ENCODE results near the gene HAVCR1.
"Not testable (repeated sequence)": the region's sequence is repeated elsewhere in the genome, so short reads cannot be mapped to it uniquely, and the experiment has no call there.

The HAVCR1 gene

GRCh38 chr5:157049605-157050004, 9.3 kb downstream of the HAVCR1 start:
- no peak for DNase-seq

- DNase-seq: no peak
Observed at GRCh38 chr5:157047898-157048297, 11.0 kb downstream of the HAVCR1 start.

GRCh38 chr5:157047016-157047415, 11.9 kb downstream of the HAVCR1 start:
- not testable (repeated sequence) for DNase-seq

GRCh38 chr5:157046041-157046440, 12.9 kb downstream of the HAVCR1 start:
- DNase-seq: no peak

DNA sequence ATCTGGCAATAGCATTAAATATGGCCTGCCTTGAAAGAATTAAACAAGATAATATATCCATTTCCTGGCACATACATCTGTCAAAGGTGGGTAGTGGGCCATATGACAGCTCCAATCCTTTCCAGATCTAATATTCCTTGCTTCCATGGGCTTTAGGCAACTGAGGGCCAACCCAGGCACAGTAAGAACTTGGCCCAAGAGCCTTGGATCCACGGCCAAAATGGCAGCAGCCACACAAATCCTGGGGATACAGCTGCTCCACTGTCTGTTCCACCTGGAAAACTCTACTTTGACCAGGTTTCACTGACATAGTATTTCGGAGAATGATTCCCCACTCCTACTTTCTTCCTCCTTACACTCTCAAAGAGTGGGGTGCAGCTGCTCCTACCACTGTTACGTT, 13.3 kb downstream of the HAVCR1 start:
- DNase-seq: no peak

DNA sequence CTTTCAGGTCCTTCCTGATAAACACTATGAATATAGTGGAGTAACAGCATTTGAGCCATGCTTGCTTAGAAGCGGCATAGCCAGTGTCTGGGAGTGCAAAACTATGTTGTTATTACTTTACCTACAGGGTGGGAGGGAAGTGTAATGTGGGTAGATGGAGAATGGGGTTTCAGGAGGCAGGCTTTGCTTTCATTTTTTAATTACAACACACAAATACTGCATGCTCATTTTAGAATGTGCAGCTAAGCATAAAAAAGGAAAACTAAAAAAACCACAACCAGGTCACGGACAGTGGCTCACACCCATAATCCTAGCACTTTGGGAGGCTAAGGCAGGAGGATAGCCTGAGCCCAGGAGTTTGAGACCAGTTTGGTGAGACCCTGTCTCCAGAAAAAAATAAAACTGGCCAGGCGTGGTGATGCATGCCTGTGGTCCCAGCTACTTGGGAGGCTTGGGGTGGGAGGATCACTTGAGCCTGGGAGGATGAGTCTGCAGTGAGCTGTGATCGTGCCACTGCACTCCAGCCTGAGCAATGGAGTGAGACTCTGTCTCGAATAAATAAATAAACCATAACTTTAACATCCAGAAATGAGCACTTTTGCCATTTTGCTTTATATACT, 20.2 kb downstream of the HAVCR1 start:
- DNase-seq: no peak

DNA sequence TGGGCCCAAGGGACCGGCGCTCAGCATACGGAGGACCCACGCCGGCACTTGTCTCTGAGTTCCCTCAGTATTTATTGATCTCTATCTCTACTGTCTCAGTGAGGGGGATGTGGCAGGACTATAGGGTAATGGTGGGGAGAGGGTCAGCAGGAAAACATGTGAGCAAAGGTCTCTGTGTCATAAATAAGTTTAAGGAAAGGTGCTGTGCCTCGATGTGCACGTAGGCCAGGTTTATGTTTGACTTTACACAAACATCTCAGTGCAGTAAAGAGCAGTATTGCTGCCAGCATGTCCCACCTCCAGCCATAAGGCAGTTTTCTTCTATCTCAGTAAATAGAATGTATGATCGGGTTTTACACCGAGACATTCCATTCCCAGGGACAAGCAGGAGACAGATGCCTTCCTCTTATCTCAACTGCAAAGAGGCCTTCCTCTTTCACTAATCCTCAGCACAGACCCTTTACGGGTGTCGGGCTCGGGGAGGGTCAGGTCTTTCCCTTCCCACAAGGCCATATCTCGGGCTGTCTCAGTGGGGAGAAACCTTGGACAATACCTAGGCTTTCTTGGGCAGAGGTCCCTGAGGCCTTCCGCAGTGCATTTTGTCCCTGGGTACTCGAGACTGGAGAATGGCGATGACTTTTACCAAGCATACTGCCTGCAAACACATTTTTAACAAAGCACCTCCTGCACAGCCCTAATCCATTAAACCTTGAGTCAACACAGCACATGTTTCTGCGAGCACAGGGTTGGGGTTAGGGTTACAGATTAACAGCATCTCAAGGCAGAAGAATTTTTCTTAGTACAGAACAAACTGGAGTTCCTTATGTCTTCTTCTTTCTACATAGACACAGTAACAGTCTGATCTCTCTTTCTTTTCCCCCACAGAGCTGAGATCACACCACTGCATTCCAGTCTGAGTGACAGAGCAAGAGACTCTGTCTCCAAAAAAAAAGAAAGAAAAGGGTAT, 24.5 kb downstream of the HAVCR1 start:
- DNase-seq: not testable (repeated sequence)

DNA sequence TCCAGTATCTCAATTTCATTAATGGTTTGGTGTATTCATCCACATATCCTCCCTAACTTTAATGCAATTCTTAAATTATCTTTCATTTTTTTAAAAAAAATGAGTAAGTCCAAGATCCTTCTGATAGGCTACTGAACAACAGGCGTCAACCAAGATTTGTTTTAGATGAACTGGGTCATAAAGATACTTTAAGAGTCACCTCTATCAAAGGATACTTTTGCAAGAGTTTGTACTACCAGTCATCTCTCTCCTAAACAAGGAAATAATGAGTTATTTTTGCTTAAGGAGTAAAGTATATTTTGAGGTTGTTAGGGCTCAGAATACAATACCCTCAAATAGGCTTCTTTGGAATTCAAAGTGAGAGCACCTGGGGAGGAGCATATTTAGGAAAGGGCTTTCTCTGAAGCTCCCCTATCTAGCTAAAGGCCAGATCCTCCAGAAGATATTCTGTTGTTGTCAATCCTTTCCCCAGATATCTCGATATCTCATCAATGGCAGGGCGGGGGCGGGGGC, 25.8 kb downstream of the HAVCR1 start:
- no peak for DNase-seq

- DNase-seq: no peak
Observed at GRCh38 chr5:157030692-157031091, 28.2 kb downstream of the HAVCR1 start.

DNA sequence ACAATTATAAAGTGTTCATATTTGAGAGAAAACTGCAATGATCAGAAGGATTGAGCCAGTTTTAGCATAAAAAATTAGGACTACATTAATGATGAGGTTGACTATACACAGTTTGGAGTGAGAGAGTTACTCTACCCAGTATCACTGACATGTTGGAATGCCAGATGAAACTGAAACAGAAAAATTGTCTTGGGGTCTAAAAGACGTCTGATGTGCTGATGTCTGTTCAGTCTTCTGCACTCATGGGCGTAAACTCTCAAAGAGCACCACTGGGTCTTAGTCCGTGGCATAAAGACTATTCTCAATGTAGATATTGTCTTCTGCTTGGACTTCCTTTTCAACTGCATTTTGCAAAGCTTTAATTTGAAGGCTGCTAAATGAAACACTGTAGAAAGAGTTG, 29.5 kb downstream of the HAVCR1 start:
- DNase-seq: no peak

GRCh38 chr5:157027663-157028062, 31.3 kb downstream of the HAVCR1 start:
- DNase-seq: not testable (repeated sequence)

DNA sequence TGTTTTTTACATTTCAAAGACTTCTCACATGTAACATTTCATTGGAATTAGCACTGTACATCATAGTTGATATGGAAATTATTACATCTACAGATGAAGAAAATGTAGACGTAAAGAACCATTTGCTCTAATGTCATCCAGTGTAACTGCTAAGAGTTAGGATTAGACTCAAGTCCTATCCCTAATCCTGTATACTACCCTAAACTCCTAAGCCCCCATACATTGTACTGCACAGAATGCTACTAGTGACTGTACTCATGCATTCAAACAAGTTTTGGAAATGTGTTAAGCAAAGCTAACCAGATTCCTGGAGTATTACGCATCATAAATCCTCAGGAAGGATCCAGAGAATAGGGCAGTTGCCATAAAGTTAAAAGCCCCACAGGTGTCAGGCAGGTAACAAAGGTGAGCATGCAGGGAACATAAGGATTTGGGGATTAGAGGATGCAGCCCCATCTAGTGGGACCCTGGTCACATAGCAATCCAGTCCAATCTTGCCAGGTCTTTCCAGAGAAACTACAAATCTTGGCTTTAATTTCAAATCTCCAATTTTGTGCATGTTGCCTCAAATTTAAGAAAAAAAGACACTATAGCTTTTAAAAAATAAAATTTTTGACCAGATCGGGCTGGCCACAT, 32.0 kb downstream of the HAVCR1 start:
- DNase-seq: no peak

GRCh38 chr5:157025093-157025698, 33.7 kb downstream of the HAVCR1 start:
- no peak for DNase-seq

GRCh38 chr5:157024208-157024959, 34.5 kb downstream of the HAVCR1 start:
- no peak for DNase-seq

DNA sequence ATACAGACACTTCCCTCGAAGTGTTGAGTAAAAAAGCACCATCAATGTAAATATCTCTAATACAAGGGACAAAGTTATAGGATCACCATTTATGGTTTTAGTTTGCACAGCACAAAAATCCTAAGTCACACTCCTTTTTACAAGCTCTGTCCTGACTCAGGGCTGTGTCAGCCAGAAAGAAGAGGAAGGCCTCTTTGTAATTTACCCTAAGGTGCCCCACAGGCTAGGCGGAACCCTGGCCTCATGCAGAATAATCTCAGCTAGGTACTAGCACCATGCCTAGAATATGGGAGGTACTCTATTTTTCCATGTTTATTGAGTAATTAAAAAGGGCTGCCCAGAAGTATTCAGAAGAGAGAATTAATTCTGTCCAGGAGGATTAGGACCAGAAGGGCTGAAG, 36.9 kb downstream of the HAVCR1 start:
- DNase-seq: no peak

DNA sequence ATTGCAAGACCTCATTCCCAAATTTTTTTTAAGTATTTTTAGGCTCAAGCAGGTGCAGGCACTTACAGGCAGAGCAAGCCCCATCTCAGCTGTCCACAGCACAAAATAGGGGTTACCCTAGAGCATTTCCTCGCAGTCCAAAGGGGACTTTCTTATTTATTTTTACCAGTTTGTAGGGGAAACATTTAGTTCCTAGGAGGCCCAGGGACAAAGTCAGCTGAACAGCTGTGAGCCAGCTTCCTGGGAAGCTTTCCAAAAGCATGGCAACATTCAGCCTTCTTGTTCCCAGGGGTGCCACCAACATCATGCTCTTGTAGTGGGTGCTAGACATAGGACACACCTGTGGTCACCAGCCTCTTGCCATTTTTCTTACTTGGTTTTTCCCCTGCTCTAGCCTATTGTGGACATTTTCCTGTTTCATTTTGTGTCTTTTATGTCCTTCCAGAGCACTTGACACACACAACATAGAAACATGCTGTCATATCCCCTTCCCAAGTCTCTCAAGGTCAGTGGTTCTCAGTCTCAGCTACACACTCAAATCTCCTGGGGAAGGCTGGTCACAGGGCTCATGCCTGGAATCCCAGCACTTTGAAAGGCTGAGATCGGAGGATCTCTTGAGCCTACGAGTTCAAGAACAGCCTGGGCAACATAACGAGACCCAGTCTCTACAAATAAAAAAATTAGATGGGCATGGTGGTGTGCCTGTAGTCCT, 38.2 kb downstream of the HAVCR1 start:
- DNase-seq: no peak

DNA sequence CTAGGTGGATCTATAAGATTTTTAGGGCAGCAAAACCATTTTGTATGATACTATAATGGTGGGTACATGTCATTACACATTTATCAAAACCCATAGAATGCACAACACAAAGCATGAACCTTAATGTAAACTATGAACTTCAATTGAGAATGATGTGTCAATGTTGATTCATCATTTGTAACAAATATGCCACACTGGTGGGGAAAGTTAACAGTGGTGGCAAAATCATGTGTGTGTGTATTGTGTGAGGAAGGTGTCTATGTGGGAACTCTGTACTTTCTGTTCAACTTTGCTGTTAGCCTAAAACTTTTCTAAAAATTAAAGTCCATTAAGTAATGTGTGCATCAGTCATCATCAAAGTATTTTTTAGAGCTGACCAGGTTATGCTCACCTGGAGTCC, 38.9 kb downstream of the HAVCR1 start:
- DNase-seq: no peak

DNA sequence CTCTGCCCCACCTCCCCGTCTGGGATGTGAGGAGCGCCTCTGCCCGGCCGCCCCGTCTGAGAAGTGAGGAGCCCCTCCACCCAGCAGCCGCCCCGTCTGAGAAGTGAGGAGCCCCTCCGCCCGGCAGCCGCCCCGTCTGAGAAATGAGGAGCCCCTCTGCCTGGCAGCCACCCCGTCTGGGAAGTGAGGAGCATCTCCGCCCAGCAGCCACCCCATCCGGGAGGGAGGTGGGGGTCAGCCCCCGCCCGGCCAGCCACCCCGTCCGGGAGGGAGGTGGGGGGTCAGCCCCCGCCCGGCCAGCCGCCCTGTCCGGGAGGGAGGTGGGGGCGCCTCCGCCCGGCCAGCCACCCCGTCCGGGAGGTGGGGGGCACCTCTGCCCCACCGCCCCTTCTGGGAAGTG, 44.8 kb downstream of the HAVCR1 start:
- DNase-seq: not testable (repeated sequence)

GRCh38 chr5:157006262-157006661, 52.7 kb downstream of the HAVCR1 start:
- DNase-seq: no peak

DNA sequence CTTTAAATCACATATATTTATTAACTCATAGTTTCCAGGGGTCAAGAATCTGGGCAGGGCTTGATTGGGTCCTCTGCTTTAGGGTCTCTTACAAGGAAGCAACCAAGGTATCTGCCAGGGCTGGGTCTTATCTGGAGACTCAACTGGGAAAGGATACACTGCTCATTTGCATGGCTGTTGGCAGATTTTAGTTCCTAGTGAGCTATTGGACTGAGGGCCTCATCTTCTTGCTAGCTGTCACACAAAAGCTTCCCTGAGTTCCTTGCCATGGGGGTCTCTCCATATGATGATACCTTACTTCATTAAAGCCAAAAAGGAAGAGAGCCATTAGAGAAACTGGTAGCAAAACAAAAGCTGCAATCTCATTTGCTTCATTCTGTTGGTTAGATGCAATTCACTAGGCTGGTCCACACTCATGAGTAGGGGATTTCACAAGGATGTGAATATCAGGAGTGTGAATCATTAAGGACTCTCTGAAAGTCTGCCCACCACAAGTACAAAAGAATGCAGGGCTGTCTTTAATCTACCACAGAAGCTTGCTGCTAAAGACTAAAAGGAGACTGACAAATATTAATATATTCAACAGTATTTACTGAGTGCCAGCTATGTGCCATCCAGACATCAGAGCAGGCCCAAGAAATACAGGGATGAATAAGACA, 53.9 kb downstream of the HAVCR1 start:
- no peak for DNase-seq

DNA sequence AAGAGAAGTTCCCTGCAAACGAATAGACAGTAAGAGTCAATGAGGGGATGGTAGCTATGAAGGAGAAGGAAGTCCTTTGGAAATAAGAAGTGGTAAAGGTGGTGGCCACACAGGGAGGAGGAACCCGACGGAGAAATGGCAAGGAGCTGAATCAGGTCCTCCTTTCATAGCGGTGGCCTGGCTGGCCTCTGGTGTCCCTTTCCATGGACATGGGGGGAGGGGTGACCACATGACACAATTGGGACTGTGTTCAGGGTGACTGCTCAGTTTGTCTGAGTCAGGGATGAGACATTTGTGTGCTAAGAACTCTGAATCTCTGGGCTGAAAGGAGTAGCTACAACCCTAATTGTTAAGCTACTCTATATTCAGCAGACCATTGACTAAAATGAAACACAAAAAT, 67.2 kb downstream of the HAVCR1 start:
- DNase-seq: no peak
